Activated T-helper 9 cell treated with anti-CD3 and anti-CD28 coated beads, Interleukin-2, amount 50 U/mL, for 16 hours (primary cell): ENCODE results near the gene MEI1.
"Not testable (repeated sequence)": the region's sequence is repeated elsewhere in the genome, so short reads cannot be mapped to it uniquely, and the experiment has no call there.

Experiments used
- DNase-seq: peaks from one replicate; pipeline ENCODE4 v3.0.0-alpha.2; 2020; ENCODE audit warnings: low read depth

Gene MEI1, protein sequence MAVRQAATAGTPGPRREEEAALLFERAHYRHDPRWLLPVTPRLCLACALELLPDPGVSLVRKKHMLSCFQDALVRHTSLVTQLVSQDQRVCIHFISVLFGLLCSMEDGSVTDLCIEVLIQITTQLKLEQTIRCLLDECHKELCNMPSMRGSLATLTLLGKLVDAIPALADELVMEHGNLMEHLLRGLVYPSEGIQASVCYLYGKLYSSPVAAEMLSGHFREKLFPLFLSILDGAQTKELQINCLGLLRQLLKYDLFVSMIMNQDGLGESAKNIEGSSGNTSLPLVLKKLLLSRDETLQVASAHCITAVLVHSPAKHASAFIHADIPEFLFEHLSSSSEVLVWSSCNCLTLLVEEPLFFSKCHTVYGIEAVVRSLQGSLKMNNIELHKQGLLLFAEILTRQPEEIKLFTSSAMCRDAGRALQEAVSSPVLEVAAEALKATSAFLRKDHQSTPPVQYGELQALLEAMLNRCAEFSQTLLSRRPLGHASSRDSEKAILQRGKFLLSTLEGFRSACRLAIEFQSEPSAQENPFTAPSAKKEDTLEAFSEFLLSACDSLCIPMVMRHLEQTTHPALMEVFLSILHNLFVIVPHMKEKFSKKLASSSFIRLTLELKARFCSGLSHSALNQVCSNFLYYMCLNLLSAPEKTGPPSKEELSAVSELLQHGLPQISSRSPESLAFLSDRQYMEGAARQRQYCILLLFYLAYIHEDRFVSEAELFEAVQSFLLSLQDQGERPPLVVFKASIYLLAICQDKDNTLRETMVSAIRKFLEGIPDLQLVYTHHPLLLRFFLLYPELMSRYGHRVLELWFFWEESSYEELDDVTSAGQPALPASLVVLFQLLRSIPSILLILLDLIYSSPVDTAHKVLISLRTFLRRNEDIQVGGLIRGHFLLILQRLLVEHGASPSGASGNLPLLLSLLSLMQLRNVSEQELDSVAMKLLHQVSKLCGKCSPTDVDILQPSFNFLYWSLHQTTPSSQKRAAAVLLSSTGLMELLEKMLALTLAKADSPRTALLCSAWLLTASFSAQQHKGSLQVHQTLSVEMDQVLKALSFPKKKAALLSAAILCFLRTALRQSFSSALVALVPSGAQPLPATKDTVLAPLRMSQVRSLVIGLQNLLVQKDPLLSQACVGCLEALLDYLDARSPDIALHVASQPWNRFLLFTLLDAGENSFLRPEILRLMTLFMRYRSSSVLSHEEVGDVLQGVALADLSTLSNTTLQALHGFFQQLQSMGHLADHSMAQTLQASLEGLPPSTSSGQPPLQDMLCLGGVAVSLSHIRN

DNA sequence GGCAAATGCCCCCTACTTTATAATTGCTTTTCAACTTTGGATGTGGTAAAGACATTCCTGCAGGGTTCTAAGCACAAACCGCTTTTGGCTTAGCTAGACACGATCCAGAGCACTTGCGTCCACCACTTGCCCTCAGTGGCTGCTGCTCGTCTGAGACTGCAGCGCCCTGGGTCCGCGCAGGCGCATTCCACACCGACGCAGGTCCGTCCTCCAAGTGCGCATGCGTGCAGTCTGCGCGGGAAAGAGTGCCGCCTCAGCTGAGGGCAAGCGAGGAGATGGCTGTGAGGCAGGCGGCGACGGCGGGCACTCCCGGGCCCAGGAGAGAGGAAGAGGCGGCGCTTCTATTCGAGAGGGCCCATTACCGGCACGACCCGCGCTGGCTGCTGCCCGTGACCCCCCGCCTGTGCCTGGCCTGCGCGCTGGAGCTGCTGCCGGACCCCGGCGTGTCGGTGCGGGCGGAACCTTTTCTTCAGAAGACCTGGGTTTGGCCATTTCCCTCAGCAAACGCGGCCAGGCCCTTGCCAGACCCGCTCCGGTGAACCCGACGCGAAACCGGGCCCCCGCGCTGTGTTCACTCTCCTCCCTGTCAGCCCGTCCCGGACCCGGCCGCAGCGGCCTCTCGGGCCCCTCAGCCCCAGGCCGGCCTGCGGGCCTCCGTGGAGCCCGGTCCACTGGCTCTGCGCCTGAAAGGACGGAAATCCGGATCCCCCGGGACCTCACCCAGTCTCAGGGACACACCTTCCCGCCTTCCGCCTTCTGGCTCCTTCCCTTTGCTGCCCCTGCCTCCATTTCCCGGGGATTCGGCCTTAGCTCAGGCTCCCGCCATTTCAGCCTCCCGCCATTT lies at the start of gene MEI1:
Gene MEI1 (plus strand): TSS at position 240 of the 844 bp plus-strand sequence. CDS start 36 bp downstream, at position 276.
- peak; percentile 89 for DNase-seq

DNA sequence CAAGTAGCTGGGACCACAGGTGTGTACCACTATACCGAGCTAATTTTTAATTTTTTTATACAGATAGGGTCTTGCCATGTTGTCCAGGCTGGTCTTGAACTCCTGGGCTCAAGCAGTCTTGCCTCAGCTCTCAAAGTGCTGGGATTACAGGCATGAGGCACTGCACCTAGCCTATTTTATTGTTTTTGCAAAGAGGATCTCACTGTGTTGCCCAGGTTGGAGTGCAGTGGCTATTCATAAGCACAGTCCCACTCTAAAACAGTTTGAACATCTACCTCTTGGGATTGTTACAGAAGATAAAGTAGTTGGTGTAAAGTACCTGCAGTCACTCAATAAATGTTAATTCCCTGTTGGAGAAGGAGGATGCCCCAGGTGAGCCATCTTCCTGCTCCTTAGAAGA lies 49.1 kb upstream of the MEI1 start:
- DNase-seq = no peak

DNA sequence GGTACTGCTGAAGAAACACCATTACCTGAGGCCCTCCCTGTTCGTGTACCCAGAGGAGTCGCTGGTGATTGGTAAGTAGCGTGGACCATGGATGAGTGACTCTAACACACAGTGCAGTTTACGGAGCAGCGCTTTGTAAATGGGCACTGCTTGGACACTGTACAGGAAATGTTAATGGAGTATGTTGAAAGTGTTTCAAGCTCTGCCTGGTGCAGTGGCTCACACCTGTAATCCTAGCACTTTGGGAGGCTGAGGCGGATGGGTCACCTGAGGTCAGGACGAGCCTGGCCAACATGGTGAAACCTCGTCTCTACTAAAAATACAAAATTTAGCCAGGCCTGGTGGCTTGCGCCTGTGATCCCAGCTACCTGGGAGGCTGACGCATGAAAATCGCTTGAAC lies 48.5 kb upstream of the MEI1 start:
- DNase-seq = no peak

DNA sequence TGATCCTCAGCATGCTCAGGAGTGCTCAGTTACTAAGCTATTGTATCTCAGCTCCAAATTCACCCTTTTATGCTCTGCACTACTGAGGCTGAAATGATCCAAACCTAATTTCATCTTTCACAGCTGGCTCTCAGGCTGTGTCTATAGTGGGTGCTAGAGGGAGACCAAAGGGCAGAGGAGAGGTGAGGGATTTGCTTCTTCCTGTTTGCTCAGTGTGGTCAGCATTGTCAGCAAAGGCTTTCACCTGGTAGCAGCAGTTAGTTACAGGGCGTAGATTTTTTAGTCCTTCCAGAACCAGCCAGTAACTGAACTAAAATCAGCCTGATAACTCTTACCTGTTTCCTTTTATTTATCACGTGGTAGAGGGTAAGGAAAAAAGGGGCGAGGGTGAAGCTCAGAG lies 45.0 kb upstream of the MEI1 start:
- no peak for DNase-seq

DNA sequence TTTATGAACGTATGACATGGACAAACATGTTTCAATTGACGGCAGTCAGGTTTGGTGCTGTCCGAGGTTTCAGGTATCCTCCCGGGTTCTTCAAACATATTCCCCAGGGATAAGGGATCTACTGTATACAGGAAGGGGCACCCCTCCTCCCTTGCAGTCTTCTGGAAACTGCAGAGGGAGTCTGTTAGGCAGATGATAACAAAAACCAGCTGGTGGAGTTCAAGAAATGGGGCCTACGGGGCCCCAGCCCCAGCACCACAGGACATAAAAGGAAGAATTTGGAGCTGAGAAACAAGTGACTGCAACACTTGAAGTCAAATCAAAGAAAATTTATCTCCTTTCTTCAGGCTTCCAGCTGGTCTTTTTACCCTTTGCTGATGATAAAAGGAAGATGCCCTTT lies 42.7 kb upstream of the MEI1 start:
- DNase-seq = no peak

DNA sequence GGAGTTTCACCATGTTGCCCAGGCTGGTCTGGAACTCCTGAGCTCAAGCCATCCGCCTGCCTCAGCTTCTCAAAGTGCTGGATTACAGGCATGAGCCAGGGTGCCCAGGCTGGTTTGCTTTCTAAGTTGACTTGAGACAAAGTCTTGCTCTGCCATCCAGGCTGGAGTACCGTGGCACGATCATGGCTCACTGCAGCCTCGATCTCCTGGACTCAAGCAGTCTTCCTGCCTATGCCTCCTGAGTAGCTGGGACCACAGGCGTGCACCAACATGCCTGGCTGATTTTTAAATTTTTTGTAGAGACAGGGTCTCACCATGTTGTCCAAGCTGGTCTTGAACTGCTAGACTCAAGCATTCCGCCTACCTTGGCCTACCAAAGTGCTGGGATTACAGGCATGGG lies 41.6 kb upstream of the MEI1 start:
- DNase-seq = no peak

DNA sequence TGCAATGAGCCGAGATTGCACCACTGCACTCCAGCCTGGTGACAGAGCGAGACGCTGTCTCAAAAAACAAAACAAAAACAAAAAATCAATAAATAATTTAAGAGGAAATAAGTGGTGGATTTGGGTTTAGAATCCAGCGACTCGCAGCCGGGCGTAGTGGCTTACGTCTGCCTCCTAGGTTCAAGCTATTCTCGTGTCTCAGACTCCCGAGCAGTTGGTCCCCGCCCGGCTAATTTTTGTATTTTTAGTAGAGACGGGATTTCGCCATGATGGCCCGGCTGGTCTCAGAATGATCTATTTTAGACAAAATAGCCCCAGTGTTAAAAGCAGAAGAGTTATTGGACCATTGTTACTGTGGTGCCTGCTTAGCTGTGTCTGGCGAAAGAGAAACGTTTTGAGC lies 40.4 kb upstream of the MEI1 start:
- DNase-seq = no peak

DNA sequence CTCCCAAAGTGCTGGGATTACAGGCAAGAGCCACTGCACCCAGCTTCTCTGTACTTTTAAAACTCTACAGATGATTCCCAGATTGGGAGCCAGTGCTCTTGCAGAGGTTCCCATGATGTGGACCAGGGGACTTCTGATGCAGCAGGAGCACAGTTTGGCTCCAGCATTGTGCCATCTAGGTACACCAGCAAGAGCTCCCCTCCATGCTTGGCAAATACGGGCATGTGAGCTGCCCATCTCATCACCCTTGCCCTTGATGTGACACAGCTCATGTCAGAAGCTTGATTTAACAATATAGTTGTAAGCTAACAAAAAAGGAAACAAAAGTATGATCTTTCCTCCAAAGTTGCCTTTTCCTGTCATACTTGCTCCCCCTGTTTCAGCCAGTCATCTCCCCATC lies 39.4 kb upstream of the MEI1 start:
- no peak for DNase-seq

DNA sequence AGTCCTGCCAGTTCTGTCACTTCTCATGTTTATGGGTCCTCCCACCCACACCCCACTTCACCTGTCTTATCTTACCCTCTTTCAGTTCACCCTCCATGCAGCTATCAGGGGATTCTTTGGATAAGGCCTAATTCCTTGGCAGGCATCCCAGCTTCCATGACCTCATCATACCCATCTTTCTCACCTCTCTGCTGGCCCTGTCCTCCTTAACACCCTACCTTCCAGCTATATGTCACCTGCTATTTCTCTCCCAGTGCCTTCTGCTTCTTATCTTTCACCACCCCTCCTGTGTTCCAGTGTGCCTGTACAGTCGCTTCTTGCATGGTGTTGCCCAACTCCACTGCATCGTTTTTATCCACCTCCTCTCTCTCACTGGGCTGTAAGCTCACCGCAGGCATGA lies 38.9 kb upstream of the MEI1 start:
- DNase-seq = no peak

DNA sequence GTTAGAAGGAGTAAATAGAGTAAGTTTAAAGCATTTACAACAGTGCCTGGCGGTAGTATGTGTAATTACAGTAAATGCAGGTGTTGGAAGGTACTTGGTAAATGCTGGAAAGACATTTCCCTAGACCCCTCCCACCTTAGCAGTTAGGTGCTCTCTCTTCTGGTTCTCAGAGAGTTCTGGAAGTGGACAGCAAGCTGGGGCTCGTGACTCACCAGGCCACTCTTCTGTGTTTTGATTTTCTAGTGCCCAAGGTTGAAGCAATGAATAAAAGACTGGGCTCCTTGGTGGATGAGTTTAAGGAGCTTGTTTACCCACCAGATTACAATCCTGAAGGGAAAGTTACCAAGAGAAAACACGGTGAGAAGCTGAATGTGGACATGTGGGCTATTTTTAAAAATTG lies 38.2 kb upstream of the MEI1 start:
- DNase-seq = no peak

DNA sequence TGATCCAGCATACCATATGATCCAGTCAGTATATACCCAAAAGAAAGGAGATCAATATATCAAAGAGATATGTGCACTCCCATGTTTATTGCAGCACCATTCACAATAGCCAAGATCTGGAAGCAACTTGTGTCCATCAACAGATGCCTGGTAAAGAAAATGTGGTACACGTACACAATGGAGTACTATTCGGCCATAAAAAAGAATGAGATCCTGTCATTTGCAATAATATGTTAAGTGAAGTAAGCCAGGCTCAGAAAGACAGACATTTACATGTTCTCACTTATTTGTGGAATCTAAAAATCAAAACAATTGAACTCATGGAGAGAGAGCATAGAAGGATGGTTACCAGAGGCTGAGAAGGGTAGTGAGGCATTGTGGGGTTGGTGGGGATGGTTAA lies 37.6 kb upstream of the MEI1 start:
- DNase-seq = no peak

DNA sequence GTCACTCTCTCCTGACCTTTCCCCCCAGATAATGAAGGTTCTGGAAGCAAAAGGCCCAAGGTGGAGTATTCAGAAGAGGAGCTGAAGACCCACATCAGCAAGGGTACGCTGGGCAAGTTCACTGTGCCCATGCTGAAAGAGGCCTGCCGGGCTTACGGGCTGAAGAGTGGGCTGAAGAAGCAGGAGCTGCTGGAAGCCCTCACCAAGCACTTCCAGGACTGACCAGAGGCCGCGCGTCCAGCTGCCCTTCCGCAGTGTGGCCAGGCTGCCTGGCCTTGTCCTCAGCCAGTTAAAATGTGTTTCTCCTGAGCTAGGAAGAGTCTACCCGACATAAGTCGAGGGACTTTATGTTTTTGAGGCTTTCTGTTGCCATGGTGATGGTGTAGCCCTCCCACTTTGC lies 35.7 kb upstream of the MEI1 start:
- DNase-seq = not testable (repeated sequence)

DNA sequence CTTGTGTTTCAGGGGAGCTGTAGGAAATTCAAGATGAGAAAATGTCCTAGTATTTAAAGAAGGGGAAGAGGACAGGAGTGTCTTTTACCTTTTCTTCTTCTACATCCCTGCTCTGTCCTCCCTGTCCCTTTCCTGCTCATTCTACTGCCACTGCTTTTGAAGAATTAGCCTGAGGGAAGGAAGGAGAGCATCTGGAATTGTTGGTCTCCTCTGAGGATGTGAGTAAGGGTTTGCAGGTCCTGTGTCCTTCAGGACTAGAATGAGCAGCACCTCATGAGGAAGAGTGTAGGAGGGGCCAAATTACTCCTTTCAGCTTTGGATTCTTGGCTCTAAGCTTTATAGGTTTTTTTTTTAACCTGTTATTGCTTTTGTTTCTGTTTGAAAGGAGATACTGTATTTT lies 34.8 kb upstream of the MEI1 start:
- DNase-seq = no peak

DNA sequence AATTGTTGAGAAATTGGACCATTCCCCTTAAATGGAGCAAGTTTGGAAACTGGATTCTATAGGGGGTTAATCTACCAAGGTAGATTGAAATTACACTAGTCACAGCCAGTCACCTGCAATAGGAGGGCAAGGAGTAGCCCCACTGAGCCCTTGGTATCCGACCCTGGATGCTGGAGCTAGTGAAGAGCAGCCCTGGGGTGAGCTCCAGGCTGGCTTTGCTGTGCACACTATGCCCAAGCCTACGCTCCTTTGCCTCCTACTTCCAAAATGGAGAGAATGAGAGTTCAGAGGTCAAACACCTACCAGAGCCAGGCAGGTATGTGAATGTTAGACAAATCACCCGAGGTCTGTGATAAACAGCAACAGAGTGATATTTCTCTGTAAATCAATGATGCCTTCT lies 34.4 kb upstream of the MEI1 start:
- no peak for DNase-seq

DNA sequence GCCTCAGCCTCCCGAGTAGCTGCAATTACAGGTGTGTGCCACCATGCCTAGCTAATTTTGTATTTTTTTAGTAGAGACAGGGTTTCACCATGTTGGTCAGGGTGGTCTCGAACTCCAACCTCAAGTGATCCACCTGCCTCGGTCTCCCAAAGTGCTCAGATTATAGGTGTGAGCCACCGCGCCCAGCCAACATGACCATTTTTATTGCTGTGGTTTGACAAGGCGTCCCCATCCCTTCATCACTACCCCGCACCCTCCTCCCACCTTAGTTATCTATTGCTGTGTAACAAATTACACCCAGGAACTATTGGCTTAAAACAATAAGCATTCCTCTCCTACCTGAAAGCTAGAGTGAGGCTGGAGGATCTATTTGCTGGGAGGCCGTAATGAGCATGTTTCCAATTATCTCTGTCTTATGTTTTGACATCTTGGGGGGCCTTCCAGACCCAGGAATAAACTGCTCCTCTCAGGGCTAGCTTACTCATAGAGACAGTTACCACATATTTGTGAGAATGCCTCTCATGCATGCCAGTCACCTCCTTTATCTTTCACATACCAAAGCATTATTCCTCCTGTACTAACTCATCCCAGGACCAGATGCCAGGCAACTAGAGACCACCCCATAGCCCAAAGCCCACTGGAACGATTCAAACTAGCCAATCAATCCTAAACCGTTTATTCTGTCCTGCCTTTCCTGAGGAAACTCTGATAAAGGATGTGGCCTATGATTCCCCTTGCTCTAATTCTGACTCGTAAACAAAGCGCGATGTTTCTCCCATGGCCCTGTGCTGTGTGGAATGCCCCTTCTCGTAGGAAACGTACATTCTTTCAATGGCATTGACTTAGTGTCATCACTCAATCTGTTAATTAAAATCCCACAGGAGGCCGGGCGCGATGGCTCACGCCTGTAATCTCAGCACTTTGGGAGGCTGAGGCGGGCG lies 30.1 kb upstream of the MEI1 start:
- DNase-seq = no peak

DNA sequence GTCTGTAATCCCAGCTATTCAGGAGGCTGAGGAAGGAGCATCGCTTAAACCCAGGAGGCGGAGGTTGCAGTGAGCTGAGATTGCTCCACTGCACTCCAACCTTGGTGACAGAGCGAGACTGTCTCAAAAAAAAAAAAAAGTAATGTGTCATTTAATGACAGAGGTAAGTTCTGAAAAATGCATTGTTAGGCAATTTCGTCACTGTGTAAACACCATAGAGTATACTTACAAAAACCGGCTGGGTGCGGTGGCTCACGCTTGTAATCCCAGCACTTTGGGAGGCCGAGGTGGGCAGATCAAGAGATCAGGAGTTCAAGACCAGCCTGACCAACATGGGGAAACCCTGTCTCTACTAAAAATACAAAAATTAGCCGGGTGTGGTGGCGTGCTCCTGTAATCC lies 27.2 kb upstream of the MEI1 start:
- not testable (repeated sequence) for DNase-seq

DNA sequence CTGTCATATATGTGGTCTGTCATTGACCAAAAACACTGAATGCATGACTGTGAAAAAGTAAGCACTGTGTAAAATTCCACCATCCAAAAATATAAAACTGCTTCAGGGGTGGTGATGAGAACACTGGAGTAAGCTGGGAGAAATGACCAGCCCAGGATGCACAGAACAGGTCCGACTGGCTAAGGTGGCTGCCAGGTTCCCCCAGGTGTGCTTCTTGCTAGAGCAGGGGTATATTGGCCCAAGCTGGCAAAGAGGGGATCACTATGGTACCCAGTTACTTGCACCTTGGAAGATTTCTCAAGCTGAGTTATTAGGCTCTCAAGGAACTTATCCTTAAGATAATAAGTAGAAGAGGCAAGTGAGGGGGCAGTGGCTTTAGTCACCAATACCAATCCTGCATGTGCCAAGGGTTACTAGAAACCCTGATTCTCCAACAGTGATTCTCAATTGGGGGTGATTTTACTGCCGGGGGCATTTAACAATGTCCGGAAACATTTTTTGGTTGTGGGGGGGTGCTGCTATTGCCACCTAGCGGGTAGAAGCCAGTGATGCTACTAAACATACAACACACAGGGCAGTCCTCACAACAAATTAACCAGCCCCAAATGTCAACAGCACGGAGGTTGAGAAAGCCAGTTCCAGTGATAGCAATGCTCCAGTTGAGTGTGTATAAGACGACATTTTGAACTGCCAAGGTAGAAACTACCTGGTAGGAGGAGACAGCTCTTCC lies 26.4 kb upstream of the MEI1 start:
- DNase-seq = no peak

DNA sequence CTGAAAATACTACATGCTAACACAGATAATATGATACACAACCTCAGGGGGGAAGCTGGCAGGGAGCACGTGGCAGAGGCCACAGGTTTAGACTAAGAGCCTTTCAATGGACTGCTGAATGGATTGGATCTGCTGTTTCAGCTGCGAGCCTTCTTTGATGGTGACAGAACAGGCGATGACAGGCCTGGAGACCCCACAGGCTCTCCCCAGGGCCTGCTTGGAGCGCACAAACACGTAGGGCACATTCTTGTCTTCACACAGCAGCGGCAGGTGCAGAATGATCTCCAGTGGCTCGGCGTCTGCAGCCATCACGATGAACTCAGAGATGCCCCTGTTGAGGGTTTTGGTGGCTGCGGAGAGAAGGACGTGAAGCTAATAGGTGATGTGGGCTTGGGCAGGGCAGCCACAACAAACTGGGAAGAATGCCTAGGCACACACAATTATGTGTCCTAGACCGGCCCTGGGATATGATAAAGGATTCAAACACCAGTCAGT lies 24.4 kb upstream of the MEI1 start:
- no peak for DNase-seq

DNA sequence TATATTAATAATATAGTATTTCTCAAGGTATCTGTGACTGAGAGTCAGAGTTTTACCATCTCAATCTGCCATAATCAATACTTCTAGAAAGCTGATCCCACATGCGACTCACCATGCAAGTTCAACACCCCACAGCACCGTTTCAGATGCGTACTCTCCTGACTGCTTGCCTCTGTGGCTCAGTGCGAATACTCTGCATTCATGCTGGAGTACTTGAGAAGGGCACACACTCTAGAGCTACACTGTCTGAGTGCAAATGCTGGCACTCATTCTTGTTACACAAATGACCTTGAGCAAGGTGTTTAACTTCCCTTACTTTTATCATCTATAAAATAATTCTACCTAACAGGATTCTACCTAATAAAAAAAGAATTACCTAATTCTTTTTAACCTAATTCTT lies 23.2 kb upstream of the MEI1 start:
- DNase-seq = no peak

DNA sequence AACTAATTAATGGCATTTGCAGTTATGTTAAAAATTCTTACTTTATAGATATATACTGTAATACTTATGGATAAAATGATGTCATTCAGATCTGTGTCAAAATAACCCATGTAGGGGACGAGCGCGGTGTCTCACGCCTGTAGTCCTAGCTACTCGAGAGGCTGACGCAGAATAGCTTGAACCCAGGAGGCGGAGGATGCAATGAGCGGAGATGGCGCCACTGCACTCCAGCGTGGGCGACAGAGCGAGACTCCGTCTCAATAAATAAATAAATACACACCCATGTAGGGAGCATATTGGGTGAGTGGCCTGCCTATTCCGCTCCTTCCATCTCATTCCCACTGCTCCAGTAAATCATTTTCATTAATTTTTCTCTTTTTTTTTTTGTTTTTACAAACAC lies 17.7 kb upstream of the MEI1 start:
- DNase-seq = no peak
